Endothelial cell of umbilical vein (primary cell): ENCODE results near the gene NEDD9. TPM values are rescaled to one million over a fixed set of nuclear protein-coding genes. Genes with fewer than 3 reads are reported as not detected.

Experiments used
- BruUV-seq: library from RNA; stranded (reverse); fragments of 400-500 nt; replicated peaks from 2 replicates; lab custom pipeline; 2021; lab: Mats Ljungman, UMichigan
- CTCF ChIA-PET: fragments of 300-600, 350-600 bp; sonication (Branson Sonifier 250); formaldehyde crosslinking; loops from one replicate; lab custom pipeline; 2021; ENCODE audit warnings: antibody characterized with exemption, inconsistent platforms; lab: Charles Lee
- POLR2A ChIA-PET: fragments of 300-600, 350-600 bp; sonication (Branson Sonifier 250); formaldehyde crosslinking; loops from one replicate; lab custom pipeline; 2021; ENCODE audit warnings: antibody characterized with exemption, inconsistent platforms; lab: Charles Lee
- DNase-seq: peaks from one replicate; pipeline ENCODE4 v3.0.0-alpha.2; 2011; ENCODE audit warnings: low read depth, low spot score
- FAIRE-seq: peaks from 2 replicates; lab custom pipeline; 2011; peaks lifted over from hg19 to GRCh38; lab: Jason Lieb, UNC
- H2AFZ ChIP-seq: 2 replicates; pipeline ENCODE4 v1.6.0; 2012; ENCODE audit warnings: low read depth, low read length, control low read depth, inconsistent platforms
- H3K27ac ChIP-seq: 2 replicates; pipeline ENCODE4 v1.5.1; 2011; ENCODE audit warnings: low read depth, mild to moderate bottlenecking, control low read depth, low read length, moderate library complexity; ENCODE audit not compliant: insufficient read depth
- H3K27me3 ChIP-seq, 2 experiments: 2 replicates each; pipeline versions ENCODE4 v1.6.0 to v1.6.1; 2011; ENCODE audit warnings: low read length in 2 of 2, mixed read lengths in 1 of 2; ENCODE audit not compliant: control insufficient read depth in 2 of 2, insufficient read depth in 2 of 2
- H3K36me3 ChIP-seq, 2 experiments: 2 replicates in 1 of 2; 3 replicates in 1 of 2; pipeline ENCODE4 v1.5.1; 2011; ENCODE audit warnings: low read length in 2 of 2, mild to moderate bottlenecking in 1 of 2, moderate library complexity in 1 of 2; ENCODE audit not compliant: control insufficient read depth in 2 of 2, insufficient read depth in 2 of 2; ENCODE audit errors: extremely low read depth in 1 of 2
- H3K4me1 ChIP-seq: 3 replicates; pipeline ENCODE4 v1.5.1; 2011; ENCODE audit warnings: mild to moderate bottlenecking, low read length; ENCODE audit not compliant: control insufficient read depth, insufficient read depth; ENCODE audit errors: extremely low read depth
- H3K4me2 ChIP-seq: 2 replicates; pipeline ENCODE4 v1.6.1; 2011; ENCODE audit warnings: low read length, control low read depth, mixed read lengths; ENCODE audit not compliant: insufficient read depth
- H3K4me3 ChIP-seq, 3 experiments: fragments of 200-600 bp in 1 of 3; sonication (generic), shearing (Covaris generic) in 1 of 3; replicated peaks in 1 of 3; 2 replicates each; pipeline ENCODE4 v1.5.1; 2011 to 2016; ENCODE audit warnings: control low read depth in 3 of 3, low read length in 3 of 3, mild to moderate bottlenecking in 2 of 3, inconsistent platforms in 1 of 3, low read depth in 1 of 3, moderate library complexity in 1 of 3; ENCODE audit not compliant: insufficient read depth in 1 of 3
- H3K79me2 ChIP-seq: 2 replicates; pipeline ENCODE4 v1.6.0; 2012; ENCODE audit warnings: low read length, inconsistent platforms; ENCODE audit not compliant: control insufficient read depth, insufficient read depth
- H3K9ac ChIP-seq: replicated peaks from 2 replicates; pipeline ENCODE3; 2011; ENCODE audit warnings: low read length, control low read depth; ENCODE audit not compliant: insufficient read depth; ENCODE audit errors: extremely low read depth
- H3K9me1 ChIP-seq: replicated peaks from 3 replicates; pipeline ENCODE4 v1.6.0; 2011; ENCODE audit warnings: mild to moderate bottlenecking, low read length; ENCODE audit not compliant: control insufficient read depth, insufficient read depth; ENCODE audit errors: extremely low read depth
- H3K9me3 ChIP-seq: replicated peaks from 2 replicates; pipeline ENCODE4 v1.5.1; 2012; ENCODE audit warnings: low read length, inconsistent platforms; ENCODE audit not compliant: control insufficient read depth, insufficient read depth
- H4K20me1 ChIP-seq: replicated peaks from 2 replicates; pipeline ENCODE3; 2011; ENCODE audit warnings: mild to moderate bottlenecking, low read length; ENCODE audit not compliant: control insufficient read depth, insufficient read depth; ENCODE audit errors: extremely low read depth
- CTCF ChIP-seq, 2 donors: IDR thresholded peaks; 1 replicate in 1 of 2; 2 replicates in 1 of 2; pipeline ENCODE4 v1.5.1; 2011; ENCODE audit warnings: low read length in 2 of 2, mild to moderate bottlenecking in 2 of 2, moderate library complexity in 2 of 2, control low read depth in 1 of 2, inconsistent platforms in 1 of 2, low read depth in 1 of 2; ENCODE audit not compliant: insufficient read depth in 1 of 2; ENCODE audit errors: extremely low read depth in 1 of 2
- EZH2 ChIP-seq: IDR thresholded peaks from 2 replicates; pipeline ENCODE4 v1.6.1; 2012; ENCODE audit warnings: borderline replicate concordance, low read depth, mild to moderate bottlenecking, moderate library complexity, low read length, inconsistent platforms; ENCODE audit not compliant: severe bottlenecking
- FOS ChIP-seq: IDR thresholded peaks from 2 replicates; pipeline ENCODE4 v1.6.1; 2011; ENCODE audit warnings: mild to moderate bottlenecking, low read length, moderate library complexity, borderline replicate concordance; ENCODE audit not compliant: insufficient read depth
- GATA2 ChIP-seq: IDR thresholded peaks from 2 replicates; pipeline ENCODE4 v1.7.0; 2011; ENCODE audit warnings: low read depth, mild to moderate bottlenecking, moderate library complexity, mixed read lengths, low read length; ENCODE audit not compliant: insufficient read length, insufficient read depth
- JUN ChIP-seq: IDR thresholded peaks from 2 replicates; pipeline ENCODE4 v1.6.1; 2011; ENCODE audit warnings: borderline replicate concordance, low read depth; ENCODE audit not compliant: insufficient read length, insufficient read depth
- MAX ChIP-seq: IDR thresholded peaks from 2 replicates; pipeline ENCODE4 v1.6.1; 2011; ENCODE audit not compliant: insufficient read depth, insufficient read length
- MYC ChIP-seq: IDR thresholded peaks from one replicate; pipeline ENCODE4 v1.6.1; 2011; ENCODE audit warnings: mild to moderate bottlenecking, low read depth, low read length
- POLR2A ChIP-seq: IDR thresholded peaks from 2 replicates; pipeline ENCODE4 v1.6.1; 2012; ENCODE audit warnings: low read depth, mild to moderate bottlenecking, control low read depth, low read length
- POLR2AphosphoS5 ChIP-seq: IDR thresholded peaks from 2 replicates; pipeline ENCODE4 v1.6.1; 2012; ENCODE audit warnings: low read depth, mild to moderate bottlenecking, control low read depth, low read length, moderate library complexity; ENCODE audit not compliant: insufficient read depth
- dilution Hi-C: fragments of 300-500 bp; cut with MboI; formaldehyde crosslinking; loops from one replicate; pipeline ENCODE4 v1.15.0; 2019; ENCODE audit warnings: low sequenced_read_pairs; ENCODE audit not compliant: extremely low pct_ligation_motif_present
- intact Hi-C: fragments of 100-400 bp; cut with micrococcal nuclease; formaldehyde crosslinking; loops from one replicate; pipeline ENCODE4 v1.10.0; 2022
- polyA plus RNA-seq, 4 experiments: library from polyadenylated mRNA; depleted of rRNA in 3 of 4; stranded (reverse) in 3 of 4; unstranded in 1 of 4; fragments of >200 nt; gene quantifications; 2 replicates each; pipeline versions ENCODE4 v1.2.1 to v1.2.3, GENCODE V29; 2011 to 2012; ENCODE audit warnings: missing spikeins in 1 of 4
- total RNA-seq: library from RNA; stranded (reverse); gene quantifications from 2 replicates; pipeline ENCODE4 v1.2.3, GENCODE V29; 2021

NEDD9 gene
- total and polyA plus RNA-seq, 2 donors (not counting 3 experiments of a cell fraction or from before 2014, with no cell fraction given), result 55.2 to 61.0 TPM

DNA sequence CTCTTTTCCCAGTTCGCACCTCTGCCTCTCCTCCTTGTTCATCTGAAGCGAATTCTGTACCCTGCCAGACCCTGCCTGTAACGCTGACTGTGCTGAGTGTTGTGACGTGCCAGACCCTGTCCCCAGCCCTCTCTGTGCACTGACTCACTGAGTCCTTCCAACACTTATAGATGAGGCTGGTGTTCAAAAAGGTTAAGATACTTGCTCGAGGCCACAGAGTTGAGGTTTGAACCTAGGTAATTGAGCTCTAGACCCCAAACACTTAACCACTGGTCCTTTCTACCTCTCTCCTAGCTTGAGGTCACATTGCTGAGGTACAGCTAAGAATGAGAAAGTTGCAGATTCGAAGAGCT lies 45.7 kb upstream of the NEDD9 start:
- no peak overlapping the region for H2AFZ ChIP-seq
- H3K36me3 ChIP-seq, result no peaks in the 10 kb centered on the region
- H3K27ac ChIP-seq, result no peak overlapping the region
- no peak overlapping the region for H3K4me2 ChIP-seq
- no peak for DNase-seq
- no peaks in the 10 kb centered on the region for H3K9me1 ChIP-seq
- no peaks in the 10 kb centered on the region for H3K27me3 ChIP-seq
- no peaks in the 10 kb centered on the region for H4K20me1 ChIP-seq
- FAIRE-seq, result no peak
- H3K79me2 ChIP-seq, result no peaks in the 10 kb centered on the region
- no peak overlapping the region for H3K4me3 ChIP-seq
- CTCF ChIA-PET, result interaction anchor here (0.9 to 1.2 kb wide), 2 partner anchors 37 to 60 kb away, joined by 3 to 5 read pairs; no protein-coding TSS in a partner anchor
- dilution Hi-C loops, result no loop called here
- intact Hi-C loops, result no loop called here
- H3K4me1 ChIP-seq, result peaks cover 12% of the 10 kb centered on the region
- TF ChIP-seq MYC, result no peak
- no peak for TF ChIP-seq CTCF (IDR thresholded peaks at IDR 0.05; ENCODE audit: extremely low read depth in 1 of 2, insufficient read depth in 1 of 2, low read depth in 1 of 2, low read length in 2 of 2)
- TF ChIP-seq JUN, result no peak
- TF ChIP-seq FOS, result no peak
- no peak for TF ChIP-seq GATA2
- no peak for TF ChIP-seq MAX
- TF ChIP-seq POLR2AphosphoS5, result no peak
- no peak for TF ChIP-seq EZH2
- TF ChIP-seq POLR2A, result no peak
- POLR2A ChIA-PET, result no interaction called here
- no TSS peak for BruUV-seq
- H3K9ac ChIP-seq, result no peak overlapping the region
- H3K9me3 ChIP-seq, result no peaks in the 10 kb centered on the region
